Germinal center (tissue), 1 donor: ENCODE data around the gene LCE6A.

Experiments
- DNase-seq: peaks from one replicate; pipeline ENCODE4 v3.0.0; 2012; ENCODE audit warnings: mixed read lengths, low spot score

The LCE6A gene, protein sequence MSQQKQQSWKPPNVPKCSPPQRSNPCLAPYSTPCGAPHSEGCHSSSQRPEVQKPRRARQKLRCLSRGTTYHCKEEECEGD

DNA sequence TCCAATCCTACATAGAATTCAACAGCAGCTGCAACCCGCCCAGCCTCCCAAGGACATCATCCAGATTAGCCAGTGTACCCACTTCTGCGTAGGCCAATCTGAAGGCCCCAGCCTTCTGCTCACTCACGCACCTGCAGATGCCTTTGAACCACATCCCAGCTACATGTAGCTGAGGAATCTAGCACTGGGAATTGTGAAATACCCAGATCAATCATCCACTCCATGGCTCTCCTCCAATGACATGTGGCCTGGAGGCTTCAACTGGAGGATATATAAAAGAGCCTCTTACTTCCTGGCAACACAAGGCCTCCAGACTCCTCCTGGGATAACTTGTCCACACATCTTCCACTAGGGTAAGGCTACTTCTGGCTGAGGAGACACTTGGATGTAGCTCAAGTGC is at the start of gene LCE6A:
TSS of gene LCE6A (plus strand) at position 301 of the 400 bp plus-strand sequence. CDS start 665 bp downstream, outside the sequence.
- no peak for DNase-seq

DNA sequence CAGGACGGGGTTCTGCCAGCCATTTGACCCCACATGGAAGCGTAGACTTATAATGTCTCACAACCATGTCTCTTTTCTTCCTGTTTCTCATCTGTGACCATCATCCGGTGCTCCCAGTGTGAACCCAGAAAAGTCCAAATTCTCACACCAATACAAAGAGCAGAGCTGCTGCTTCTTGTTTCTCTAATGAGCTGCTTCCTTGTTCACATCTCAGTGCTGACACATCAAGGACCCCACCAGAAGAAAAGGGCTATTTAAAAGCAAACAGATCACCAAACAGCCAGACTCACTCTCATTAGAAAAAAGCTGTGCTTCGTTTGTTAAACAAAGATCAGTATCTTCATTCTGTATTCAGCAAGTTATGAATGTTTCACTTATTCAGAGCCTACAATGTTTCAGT is 47.0 kb upstream of the LCE6A start:
- DNase-seq: no peak

DNA sequence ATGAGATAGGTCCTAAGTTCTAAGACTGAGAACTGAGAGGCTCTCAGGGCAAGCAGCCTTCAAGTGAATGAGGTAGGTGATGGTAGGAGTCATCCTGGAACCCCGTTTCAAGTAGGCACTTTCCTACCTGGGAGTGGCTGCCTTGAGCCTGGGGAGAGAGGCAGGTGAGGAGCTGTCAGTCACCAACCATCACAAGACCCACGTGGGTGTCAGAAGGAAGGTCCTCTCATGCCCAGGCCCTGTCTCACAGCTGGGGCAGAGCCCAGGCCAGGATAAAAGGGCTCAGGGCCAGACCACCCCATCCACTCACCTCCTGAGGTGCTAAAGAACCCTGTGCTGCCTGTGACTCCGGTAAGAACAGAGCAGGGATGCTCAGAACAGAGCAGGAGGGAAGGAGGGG is 46.2 kb upstream of the LCE6A start, which contains the start of gene LCE1D:
TSS of gene LCE1D (plus strand) at position 301 of the 400 bp plus-strand sequence. CDS start 1,074 bp downstream, outside the sequence.
- DNase-seq: no peak

DNA sequence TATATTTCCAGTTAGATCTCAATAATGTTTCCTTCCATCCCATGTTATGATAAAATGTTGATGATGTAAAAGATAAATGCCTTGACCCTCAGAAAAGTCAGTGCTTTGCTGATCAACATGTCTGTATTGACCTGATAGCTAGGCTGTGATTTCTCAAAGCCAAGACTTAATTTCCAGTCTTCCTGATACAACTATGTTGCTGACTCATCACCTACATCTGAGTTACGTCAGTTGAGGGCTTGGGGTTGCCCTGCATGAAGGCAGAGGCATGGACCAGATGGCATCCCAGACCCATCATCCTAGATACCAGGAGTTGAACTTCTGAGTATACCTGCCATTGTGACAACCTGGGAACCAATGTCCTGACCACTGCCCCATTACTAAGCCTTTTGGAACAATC is 41.3 kb upstream of the LCE6A start:
- no peak for DNase-seq

DNA sequence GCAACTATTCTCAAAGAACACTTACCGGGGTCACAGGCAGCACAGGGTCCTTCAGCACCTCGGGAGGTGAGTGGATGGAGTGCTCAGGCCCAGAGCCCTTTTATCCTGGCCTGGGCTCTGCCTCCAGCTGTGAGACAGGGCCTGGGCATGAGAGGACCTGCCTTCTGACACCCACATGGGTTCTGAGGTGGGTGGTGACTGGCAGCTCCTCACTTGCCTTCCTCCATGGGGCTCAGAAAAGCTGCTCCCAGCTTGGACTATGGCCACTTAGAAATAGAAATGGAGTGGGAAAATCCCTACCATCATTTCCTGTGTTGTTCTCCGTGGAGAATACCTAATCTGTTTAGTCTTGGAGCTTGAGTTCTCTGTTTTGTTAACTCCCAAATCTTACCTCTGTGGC is 36.1 kb upstream of the LCE6A start, which contains the start of gene LCE1C:
TSS of gene LCE1C (minus strand) at position 76 of the 400 bp plus-strand sequence. CDS start 1,173 bp downstream, outside the sequence.
- DNase-seq: no peak

DNA sequence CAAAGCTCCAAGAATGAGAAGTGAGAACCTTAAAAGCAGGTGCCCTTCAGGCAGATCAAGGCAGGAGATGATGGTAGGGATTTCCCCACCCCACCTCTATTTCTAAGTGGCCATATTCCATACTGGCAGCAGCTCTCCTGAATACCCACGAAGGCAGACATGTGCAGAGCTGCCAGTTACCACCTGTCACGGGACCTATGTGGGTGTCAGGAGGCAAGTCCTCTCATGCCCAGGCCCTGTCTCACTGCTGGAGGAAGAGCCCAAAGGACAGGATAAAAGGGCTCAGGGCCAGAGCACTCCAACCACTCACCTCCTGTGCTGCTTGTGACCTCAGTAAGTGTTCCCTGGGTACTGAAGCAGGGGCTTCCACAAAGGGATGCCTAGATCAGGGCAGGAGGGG is 31.6 kb upstream of the LCE6A start:
- DNase-seq: no peak

DNA sequence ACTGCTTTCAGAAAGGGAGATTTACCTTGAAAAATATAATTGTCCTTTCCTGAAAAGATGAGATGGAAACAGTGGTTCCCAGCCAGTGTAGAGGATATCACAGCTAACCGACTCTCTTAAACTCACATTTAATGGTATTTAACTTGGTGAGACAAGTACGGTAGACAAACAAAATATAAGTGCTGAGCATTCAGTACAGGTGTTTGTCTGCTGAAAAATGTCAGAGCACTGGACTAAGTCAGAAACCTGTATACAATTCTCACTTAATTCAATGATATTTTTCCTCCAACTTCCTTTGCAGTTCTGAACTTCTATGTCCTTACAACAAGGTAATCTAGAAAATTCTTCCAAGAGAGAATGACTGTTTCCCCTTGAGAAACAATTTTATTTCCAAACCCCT is 31.0 kb upstream of the LCE6A start, which contains the start of gene LCE1B:
TSS of gene LCE1B (plus strand) at position 301 of the 400 bp plus-strand sequence. CDS start 476 bp downstream, outside the sequence.
- no peak for DNase-seq

DNA sequence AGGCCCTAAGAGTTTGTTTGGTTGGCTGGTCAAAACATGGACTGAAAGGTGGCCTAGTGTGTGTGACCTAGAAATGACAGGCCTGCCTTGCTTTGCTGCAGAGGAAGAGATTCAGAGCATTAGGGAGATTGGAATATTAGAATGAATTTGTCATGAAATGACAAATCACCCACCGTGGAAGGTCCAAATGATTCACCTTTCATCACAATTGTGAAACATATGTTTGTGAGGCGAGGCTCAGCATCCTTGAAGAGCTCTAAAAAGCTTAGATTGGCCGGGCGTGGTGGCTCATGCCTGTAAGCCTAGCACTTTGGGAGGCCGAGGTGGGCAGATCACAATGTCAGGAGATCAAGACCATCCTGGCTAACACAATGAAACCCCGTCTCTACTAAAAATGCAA is 25.3 kb upstream of the LCE6A start:
- no peak for DNase-seq

DNA sequence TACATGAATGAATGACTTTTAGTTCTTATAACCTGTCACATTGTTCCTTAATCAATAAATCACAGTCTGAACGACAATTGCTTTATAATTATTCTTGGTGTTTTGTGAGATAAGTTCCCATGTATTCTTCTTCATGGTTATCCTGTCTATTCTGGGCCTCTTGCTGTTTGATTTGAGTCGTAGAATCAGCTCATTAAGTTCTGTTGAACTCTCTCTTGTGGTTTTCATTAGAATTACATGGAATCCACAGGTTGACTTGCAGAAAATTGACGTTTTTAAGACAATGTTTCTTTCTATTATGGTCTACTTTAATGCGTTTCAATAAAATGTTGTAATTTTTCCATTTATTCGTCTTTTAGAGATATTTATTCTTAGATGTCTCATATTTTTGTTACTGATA is 19.4 kb upstream of the LCE6A start:
- DNase-seq: no peak

DNA sequence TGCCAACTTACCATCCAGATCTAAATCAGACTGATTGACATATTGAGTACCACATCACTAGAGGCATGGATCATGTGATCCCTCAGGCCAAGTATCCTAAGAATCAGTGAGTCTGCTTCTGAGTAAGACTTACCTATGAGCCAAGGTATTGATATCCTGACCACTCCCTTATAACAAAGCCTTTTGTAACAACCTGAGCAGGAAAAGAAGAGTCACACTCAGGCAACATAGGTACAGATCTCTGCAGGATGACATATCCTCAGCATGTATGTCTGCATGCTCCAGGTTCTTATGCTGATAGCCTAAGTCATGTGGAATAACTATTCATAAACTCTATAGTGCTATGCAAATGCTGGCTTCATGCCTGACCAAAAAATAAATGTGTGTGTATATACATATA is 17.7 kb upstream of the LCE6A start:
- DNase-seq: no peak

DNA sequence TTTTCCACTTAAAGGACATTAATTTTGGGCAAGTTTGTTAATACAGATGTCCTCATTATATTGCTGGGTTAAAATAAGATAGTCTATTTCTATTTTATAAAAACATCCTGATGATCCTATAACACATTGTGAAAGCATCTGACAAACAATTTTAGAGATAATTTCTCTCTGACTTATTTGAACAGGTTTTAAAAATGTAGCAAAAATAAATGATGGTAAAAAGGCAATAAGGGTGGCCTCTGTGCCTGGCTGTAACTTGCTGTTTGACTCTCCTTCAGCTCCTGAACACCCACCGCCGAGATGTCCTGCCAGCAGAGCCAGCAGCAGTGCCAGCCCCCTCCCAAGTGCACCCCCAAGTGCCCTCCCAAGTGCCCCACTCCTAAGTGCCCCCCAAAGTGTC is 15.5 kb upstream of the LCE6A start, which contains the start of gene LCE1A:
TSS of gene LCE1A (plus strand) at position 301 of the 400 bp plus-strand sequence. CDS start at position 301, 0 bp downstream.
- DNase-seq: no peak

DNA sequence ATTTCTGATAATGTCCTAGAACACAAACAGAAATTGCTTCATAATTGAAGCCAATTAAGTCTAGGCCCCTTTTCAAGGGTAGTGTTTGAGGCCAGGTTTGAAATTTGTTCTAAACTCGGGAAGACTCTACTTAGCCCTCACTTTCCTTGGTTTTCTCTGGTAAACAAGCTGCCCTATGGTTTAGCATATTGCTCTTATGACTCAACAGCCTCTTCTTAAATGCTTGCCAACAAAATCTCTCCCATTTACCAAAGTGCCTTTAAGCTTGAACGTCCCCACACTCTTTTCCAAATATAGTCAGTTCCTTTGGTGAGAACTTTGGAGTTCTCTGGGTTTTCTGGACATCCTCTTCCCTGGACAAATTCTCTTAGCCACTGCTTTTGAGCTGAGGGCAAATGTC is 5.8 kb upstream of the LCE6A start:
- DNase-seq: no peak

DNA sequence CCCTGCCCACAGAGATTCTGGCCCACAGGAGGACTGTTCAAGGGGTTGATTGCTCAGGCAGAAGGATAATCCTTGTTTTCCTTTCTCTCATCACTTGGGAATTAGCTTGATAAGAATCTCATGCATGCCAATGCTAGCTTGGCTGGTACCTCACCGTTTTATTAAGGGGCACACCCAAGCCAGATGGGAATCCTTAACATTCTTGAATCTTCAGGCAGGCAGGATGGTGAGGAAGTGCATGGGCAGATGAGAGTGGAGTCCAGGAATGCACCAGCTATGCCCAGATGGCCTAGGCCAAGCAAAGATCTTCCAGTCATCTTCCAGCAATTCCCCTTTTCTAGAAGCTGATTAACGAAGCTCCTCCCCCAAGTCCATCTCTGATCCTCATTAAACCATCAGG is 13.0 kb downstream of the LCE6A start:
- no peak for DNase-seq

DNA sequence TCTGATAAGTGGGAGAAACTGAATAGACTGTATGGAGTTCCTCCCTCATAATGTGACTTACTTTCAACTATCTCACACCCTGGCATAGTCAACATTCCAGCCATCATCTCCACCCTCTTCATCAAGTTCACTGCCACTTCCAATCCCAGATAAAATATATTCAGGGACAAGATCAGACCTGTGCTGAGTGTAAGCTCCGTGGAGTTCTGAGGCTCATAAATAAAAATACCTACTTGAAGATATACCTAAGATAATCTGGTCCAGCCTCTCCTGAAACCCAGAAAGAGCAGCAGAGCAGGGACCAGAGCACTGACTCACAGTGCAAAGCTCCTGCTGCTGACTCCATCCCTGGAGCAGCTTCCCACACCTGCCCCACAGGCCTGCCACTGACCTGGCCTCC is 15.4 kb downstream of the LCE6A start:
- DNase-seq: no peak

DNA sequence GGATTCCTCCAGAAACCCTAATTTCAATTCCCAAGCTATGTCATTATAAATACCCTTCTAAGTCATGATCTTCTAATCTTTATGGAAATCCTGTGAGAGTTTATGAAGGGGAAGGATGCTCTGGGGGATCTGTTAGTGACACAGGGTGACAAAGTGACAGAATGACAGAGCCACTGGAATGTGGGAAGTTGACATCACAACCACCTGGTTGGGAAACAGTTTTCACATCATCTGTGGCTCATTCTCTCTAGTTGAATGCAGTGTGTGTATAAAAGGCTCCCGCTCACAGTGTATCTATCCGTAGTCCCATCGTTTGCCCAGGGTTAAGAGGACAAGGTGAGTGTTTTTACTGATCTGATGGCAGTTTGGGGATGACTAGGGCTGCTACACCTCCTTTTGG is 17.0 kb downstream of the LCE6A start, which contains the start of gene LCE7A:
TSS of gene LCE7A (plus strand) at position 301 of the 400 bp plus-strand sequence. CDS start 702 bp downstream, outside the sequence.
- DNase-seq: no peak

DNA sequence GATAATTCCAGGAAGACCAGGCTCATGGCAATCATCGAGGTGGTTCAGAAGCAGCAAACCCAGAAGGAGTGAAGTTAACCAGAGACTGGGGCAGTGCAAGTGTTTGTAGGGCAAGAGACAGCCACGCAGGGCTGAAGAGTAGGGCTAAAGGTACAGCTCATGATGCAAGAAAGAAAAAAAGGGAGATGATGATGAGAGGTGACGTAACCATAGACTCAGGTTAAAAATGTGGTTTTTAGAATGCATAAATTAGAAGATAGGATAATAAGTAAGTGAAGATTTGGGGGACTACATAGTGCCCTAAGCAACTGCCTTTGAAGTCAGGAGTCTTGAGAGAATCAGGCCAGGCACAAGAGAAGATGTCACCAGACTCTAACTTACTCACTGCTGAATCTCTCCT is 17.5 kb downstream of the LCE6A start:
- no peak for DNase-seq

DNA sequence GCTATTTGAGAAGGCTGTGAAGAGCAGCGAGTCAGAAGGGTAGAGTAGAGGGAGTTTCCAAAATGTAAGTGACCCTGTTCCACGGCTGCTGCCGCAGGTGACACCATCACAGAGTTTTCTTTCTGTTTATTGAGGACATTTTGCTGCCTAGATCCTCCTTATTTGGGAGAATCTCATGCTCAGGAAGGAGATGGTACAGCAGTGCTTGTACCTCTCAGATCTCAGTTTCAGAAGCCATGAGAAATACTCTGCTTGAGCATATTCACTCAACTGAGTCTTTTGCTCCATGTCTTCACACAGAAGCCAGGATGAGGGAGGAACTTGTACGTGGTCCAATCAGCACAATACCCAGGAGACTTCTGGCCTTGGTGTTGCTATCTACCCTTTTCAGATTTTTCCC is 18.7 kb downstream of the LCE6A start:
- no peak for DNase-seq

DNA sequence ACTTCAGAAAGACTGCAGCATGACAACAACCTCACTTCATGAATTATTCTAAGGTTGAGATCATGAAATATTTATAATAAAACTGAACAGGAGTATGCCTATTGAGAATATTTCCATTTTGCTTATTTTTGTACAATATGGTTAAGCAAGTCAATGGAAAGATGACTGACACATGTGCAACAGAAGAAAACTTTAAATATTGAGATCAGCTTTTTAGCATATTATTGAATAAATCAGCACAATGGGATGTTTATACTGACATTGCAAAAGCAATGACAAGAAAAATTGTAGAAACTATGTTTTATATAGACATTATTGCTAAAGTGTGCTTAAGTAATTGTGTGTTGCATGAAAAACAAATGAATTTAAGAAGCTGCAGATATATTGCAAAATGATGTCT is 21.8 kb downstream of the LCE6A start:
- DNase-seq: no peak

DNA sequence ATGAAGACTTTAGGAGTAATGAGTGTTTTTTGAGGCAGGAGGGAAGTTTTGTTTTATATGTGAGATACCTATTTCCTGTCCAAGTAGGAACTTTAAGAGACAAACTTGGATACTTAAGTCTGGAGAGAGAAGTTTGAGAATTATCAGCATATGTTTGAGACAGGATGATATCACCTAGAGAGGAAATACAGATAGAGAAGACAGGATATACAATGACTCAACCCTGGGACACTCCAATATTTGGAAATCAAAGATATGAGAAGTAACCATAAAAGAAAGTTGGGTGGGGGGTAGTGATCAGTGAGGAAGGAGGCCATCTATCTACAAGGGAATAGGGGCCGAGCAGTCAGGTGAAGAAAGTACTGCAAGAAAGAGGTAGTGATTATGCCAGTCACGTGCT is 23.7 kb downstream of the LCE6A start:
- DNase-seq: no peak

DNA sequence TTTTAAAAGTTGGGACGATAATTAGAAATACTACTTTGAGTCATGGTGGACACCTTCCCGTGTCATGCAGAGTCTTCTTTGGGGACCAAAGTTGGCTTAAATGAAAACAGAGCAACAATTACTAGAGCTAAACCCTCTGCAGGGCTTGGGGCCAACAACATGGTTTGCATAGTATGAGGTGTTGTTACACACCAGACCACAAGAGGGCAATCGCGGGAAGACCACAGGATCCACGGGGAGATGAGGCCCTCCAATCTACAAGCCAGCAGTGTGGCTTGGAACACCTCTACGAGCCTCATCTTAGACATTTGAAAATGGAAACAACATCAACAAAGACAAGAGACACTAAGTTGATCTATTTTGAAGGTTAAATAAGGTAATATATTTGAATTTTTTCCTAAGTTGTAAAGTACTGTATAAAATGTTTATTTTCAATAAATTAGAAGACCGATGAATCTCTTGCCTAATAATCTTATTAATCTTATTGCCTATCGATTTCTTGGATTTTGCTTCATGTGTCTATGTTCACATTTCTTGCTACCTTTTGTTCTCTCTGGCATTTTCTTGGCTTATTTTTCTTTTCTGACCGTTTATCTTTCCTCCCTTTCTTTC is 27.3 kb downstream of the LCE6A start:
- peak; percentile 72 for DNase-seq

DNA sequence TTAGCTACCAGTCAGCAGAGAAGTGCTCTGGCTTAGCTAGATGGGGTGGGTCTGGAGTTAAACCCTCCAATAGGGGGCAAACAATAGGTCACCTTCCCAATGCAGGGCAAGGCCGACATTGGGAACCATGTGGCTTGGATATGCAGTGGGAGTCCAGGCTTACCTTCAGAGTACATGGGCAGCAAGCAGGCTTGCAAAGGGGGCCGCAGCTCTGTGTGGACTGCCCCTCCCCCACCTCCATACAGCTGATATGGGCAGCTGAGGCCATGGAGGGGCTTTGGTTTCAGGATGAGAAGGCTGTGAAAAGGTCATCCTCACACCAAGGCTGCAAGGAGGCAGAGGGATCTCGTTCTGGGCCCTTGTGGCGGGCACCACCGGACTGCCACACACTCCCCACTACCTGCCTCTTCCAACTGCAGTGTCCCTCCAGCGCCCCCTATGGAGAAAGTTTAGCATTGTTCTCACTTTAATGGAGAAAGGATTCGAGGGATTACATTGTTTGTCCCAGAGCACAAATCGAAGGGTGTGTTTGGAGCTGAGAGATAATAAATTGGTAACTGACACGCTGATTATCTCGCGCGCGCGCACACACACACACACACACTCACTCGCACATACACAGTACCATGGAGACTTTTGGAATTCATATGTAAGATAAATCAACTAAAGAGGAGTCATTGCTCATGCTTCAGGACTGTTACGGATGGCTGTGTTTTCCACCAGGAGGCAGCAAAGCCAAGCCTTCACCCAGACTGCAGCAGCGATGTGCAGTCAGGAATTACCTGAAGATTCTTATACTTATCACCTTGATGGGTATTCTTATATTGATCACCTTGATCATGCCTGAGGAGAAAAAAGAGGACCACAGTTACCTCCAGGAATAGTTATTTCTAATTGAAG is 28.4 kb downstream of the LCE6A start:
- DNase-seq: no peak

DNA sequence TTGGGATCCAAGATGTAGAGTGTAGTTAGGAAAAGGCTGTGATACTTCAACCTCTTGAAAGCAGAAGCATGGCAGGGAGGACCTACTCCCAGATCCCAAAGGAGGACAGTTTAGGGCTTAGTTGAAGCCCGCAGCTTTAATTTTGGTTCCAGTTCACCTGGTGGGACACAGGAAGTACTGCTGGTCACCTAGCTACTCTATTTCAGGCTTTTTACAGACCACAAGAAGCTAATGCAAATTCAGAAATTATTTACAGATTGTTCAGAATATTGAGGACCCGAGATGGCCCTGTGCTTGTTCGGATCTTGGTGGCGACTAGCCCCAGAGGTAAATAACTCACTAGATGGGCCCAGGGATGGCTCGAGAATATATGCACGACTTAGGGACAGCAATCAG is 29.1 kb downstream of the LCE6A start:
- DNase-seq: no peak

DNA sequence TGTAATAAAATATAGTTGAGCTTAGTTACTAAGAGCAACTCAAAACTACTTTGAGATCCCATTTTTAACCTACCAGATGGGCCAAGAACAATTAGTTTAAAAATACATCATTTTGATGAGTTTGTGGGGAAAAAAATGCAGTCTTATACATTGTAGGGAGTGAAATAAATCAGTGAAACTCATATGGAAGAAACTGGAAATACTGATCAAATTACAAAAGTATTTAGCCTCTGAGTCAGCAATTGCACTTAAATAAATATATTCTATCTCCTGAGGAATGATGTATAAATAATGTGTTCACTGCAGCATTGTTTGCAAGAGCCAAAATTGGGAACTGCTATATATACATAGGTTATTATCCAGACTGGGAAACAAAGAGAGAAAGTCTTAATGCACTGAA is 30.8 kb downstream of the LCE6A start:
- DNase-seq: no peak
